Pancreas (tissue), 10 donors: Measurements from ENCODE around the gene IFI30. TPM values are rescaled to one million over a fixed set of nuclear protein-coding genes. Genes with fewer than 3 reads are reported as not detected.

ENCODE experiments used
- ATAC-seq, 4 donors: fragments of 200-7000 bp; cut with Tn5 transposase; one replicate each; pipeline versions ENCODE4 v1.8.0 to v1.9.1; 2020; ENCODE audit warnings: mild to moderate bottlenecking in 4 of 4, moderate library complexity in 4 of 4
- DNase-seq, 6 donors: peaks; one replicate each; pipeline ENCODE4 v3.0.0-alpha.2; 2020
- FAIRE-seq: peaks from 2 replicates; lab custom pipeline; 2012; peaks lifted over from hg19 to GRCh38; lab: Jason Lieb, UNC
- H3K27ac ChIP-seq, 4 donors: fragments of 200-600 bp; sonication (generic); 1 replicate in 3 of 4; 2 replicates in 1 of 4; pipeline versions ENCODE4 v1.5.0 to v1.8.0; 2020
- H3K27me3 ChIP-seq, 4 donors: fragments of 200-600 bp; one replicate each; pipeline ENCODE4 v1.8.0; 2021
- H3K36me3 ChIP-seq, 3 donors: fragments of 200-600 bp; sonication (generic) in 1 of 3; one replicate each; pipeline versions ENCODE4 v1.5.0 to v1.8.0; 2020 to 2021
- H3K4me1 ChIP-seq, 3 donors: fragments of 200-600 bp; one replicate each; pipeline ENCODE4 v1.8.0; 2021
- H3K4me3 ChIP-seq, 4 donors: fragments of 200-600 bp; sonication (generic) in 2 of 4; one replicate each; pipeline versions ENCODE4 v1.5.0 to v1.8.0; 2020 to 2021
- H3K9me3 ChIP-seq, 4 donors: fragments of 200-600 bp; one replicate each; pipeline ENCODE4 v1.8.0; 2021
- CTCF ChIP-seq, 4 donors: fragments of 200-600 bp; sonication (generic) in 3 of 4; IDR thresholded peaks; one replicate each; pipeline versions ENCODE4 v1.5.0 to v1.8.0; 2021; ENCODE audit warnings: antibody characterized with exemption in 4 of 4
- WGBS, 2 donors: extraction: QIAGEN DNeasy Blood & Tissue Kit; methylation state at CpG; one replicate each; pipeline ENCODE4 v1.1.7; 2013; 5-methylcytosine and 5-hydroxymethylcytosine counted together
- intact Hi-C, 3 donors: fragments of 100-400 bp; cut with DNase I; formaldehyde crosslinking; loops; one replicate each; pipeline versions ENCODE4 v1.11.1 to v1.14.2; 2022
- polyA plus RNA-seq, 2 donors: library from polyadenylated mRNA; stranded (reverse); fragments of 200-250 nt; gene quantifications; one replicate each; pipeline ENCODE4 v1.2.3, GENCODE V29; 2013
- total RNA-seq, 6 donors: library from RNA; stranded (reverse); fragmentation: NEBNext Ultra II Directional in 4 of 6; extraction: Animal tissue kit (Norgen Biotek cat#: 25700) in 4 of 6; gene quantifications; one replicate each; pipeline versions ENCODE4 v1.2.1 to v1.2.4, GENCODE V29; 2021 to 2023
- donor health status: healthy with polysubstance abuse.
- donor health status: DM: no; HTN: no; CAD: no; lungs with moderate emphysema.
- donor health status: DM: no; HTN: no; CAD: no.
- donor health status: control.
- donor health status: control.
- donor health status: Bipolar disorder and iron deficiency.
- donor health status: DM: yes; HTN: yes; CAD: no.
- donor health status: DM: no; HTN: no; CAD: no.
- donor health status: DM: no; HTN: no; CAD: no.
- donor health status: DM: yes; HTN: yes; CAD: no.

The IFI30 gene
- total and polyA plus RNA-seq, 8 donors, result 12.2 to 108 (median 21.8) TPM

- TF ChIP-seq CTCF (IDR thresholded peaks at IDR 0.05), result no peak
- no peak for ATAC-seq
- Histone ChIP-seq H3K27ac (no peak overlapping the region), H3K27me3 (no peaks in the 10 kb centered on the region), H3K4me1 (no peaks in the 10 kb centered on the region), H3K9me3 (no peaks in the 10 kb centered on the region), H3K36me3 (peaks cover 0 to 63% (median 17%) of the 10 kb centered on the region in 3 donors), H3K4me3 (no peak overlapping the region)
- WGBS, 2 donors, result 94 to 96% methylated on average over 9 of the region's 9 CpGs
- no peak for FAIRE-seq
- no peak for DNase-seq
- intact Hi-C loops, result no loop called here
Measured at GRCh38 chr19:18137657-18138339, 35.8 kb upstream of the IFI30 start.

GRCh38 chr19:18140473-18140872, 33.1 kb upstream of the IFI30 start:
- no peak for DNase-seq
- WGBS, 2 donors, result 97 to 100% methylated on average over 1 of the region's 1 CpG
- Histone ChIP-seq H3K27ac (no peak overlapping the region), H3K4me3 (no peak overlapping the region), H3K36me3 (peaks cover 0 to 69% (median 22%) of the 10 kb centered on the region in 3 donors), H3K27me3 (no peaks in the 10 kb centered on the region), H3K9me3 (no peaks in the 10 kb centered on the region), H3K4me1 (no peaks in the 10 kb centered on the region)
- no peak for TF ChIP-seq CTCF (IDR thresholded peaks at IDR 0.05)
- no peak for FAIRE-seq
- intact Hi-C loops, result no loop called here
- no peak for ATAC-seq

GRCh38 chr19:18141031-18141430, 32.6 kb upstream of the IFI30 start:
- intact Hi-C loops, result no loop called here
- WGBS, 2 donors, result 92 to 96% methylated on average over 5 to 6 of the region's 6 CpGs
- ATAC-seq, result no peak
- Histone ChIP-seq H3K27me3 (no peaks in the 10 kb centered on the region), H3K4me1 (no peaks in the 10 kb centered on the region), H3K4me3 (no peak overlapping the region), H3K9me3 (no peaks in the 10 kb centered on the region), H3K36me3 (peaks cover 0 to 74% (median 25%) of the 10 kb centered on the region in 3 donors), H3K27ac (no peak overlapping the region)
- DNase-seq, result no peak
- TF ChIP-seq CTCF (IDR thresholded peaks at IDR 0.05), result no peak
- FAIRE-seq, result no peak

- Histone ChIP-seq H3K4me3 (no peak overlapping the region), H3K36me3 (peaks cover 0 to 72% (median 25%) of the 10 kb centered on the region in 3 donors), H3K9me3 (no peaks in the 10 kb centered on the region), H3K27ac (no peak overlapping the region), H3K27me3 (no peaks in the 10 kb centered on the region), H3K4me1 (no peaks in the 10 kb centered on the region)
- intact Hi-C loops, result no loop called here
- no peak for TF ChIP-seq CTCF (IDR thresholded peaks at IDR 0.05)
- ATAC-seq, result no peak
- 92 to 93% methylated on average over 3 of the region's 3 CpGs for WGBS, 2 donors
- peak in 1 of 6 donors; percentile 9 for DNase-seq
- FAIRE-seq, result no peak
Measured at GRCh38 chr19:18143902-18144301, 29.7 kb upstream of the IFI30 start.

GRCh38 chr19:18144361-18144760, 29.3 kb upstream of the IFI30 start:
- ATAC-seq, result no peak
- Histone ChIP-seq H3K4me3 (no peak overlapping the region), H3K27me3 (no peaks in the 10 kb centered on the region), H3K9me3 (no peaks in the 10 kb centered on the region), H3K27ac (no peak overlapping the region), H3K36me3 (peaks cover 0 to 67% (median 25%) of the 10 kb centered on the region in 3 donors), H3K4me1 (no peaks in the 10 kb centered on the region)
- intact Hi-C loops, result no loop called here
- 94 to 97% methylated on average over 16 of the region's 16 CpGs for WGBS, 2 donors
- no peak for FAIRE-seq
- DNase-seq, result peak in 1 of 6 donors; percentile 80
- no peak for TF ChIP-seq CTCF (IDR thresholded peaks at IDR 0.05)
